Fibroblast of pulmonary artery (primary cell): ENCODE measurements around the gene CCDC89.
A peak's percentile ranks its signal among the peaks of the same experiment; 100 is the strongest.

Experiments used
- DNase-seq: peaks from one replicate; pipeline ENCODE4 v3.0.0-alpha.2; 2010; ENCODE audit warnings: low read depth
- H3K4me3 ChIP-seq: replicated peaks from 2 replicates; pipeline ENCODE4 v1.5.1; 2011; ENCODE audit warnings: low read depth, mild to moderate bottlenecking, control low read depth, low read length, moderate library complexity
- TF ChIP-seq, protein P1 (sequence below): IDR thresholded peaks from 2 replicates; pipeline ENCODE4 v1.5.1; 2011; ENCODE audit warnings: mild to moderate bottlenecking, control low read depth, low read length, inconsistent platforms; ENCODE audit errors: missing control alignments

Gene CCDC89

DNA sequence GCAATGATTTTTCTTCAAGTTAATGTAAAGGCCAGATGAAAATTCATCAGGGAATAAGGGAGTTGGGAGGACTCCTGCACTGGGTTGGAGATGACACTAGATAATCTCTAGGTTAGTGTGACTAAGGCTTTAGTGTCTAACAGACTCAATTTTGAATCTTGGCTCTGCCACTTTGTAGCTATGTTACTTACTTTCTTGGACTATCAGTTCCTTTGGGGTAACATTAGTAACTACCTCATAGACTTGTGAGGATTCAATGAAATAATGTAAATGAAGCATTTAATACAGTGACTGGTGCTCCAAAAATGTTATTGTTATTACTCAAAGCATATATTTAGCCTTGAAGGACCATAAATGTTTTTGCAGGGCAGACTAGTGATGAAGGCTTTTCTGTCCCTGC is 9.6 kb upstream of the CCDC89 start:
- TF ChIP-seq, protein P1, sequence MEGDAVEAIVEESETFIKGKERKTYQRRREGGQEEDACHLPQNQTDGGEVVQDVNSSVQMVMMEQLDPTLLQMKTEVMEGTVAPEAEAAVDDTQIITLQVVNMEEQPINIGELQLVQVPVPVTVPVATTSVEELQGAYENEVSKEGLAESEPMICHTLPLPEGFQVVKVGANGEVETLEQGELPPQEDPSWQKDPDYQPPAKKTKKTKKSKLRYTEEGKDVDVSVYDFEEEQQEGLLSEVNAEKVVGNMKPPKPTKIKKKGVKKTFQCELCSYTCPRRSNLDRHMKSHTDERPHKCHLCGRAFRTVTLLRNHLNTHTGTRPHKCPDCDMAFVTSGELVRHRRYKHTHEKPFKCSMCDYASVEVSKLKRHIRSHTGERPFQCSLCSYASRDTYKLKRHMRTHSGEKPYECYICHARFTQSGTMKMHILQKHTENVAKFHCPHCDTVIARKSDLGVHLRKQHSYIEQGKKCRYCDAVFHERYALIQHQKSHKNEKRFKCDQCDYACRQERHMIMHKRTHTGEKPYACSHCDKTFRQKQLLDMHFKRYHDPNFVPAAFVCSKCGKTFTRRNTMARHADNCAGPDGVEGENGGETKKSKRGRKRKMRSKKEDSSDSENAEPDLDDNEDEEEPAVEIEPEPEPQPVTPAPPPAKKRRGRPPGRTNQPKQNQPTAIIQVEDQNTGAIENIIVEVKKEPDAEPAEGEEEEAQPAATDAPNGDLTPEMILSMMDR, result no peak
- DNase-seq, result no peak
- H3K4me3 ChIP-seq, result no peak overlapping the region

DNA sequence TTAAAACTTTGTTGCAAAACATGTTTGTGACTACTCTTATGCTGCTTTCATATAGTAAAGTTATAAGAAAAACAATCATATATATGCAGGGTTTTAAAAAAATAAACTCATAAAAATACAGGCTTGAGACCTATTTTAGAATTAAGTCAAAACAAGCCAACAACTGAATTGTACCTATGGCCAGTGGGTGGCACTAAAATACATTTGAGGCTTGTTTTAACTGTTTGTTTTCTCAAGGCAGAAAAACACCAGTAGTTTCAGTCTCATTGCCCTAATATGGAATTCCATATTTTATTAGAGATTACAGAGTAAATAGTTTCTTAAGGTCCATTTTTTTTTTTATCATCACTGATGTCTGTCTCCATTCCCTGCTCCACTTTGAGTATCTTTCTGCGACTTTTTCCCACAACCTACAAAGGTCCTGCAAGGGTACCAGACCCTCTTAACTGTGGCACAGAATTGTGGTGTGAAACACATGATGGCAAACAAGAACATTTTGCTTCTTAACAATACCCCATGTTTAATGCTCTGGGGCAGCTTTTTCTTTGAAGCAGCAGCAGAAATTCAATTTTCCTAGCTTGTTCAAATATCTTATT is 8.5 kb upstream of the CCDC89 start:
- no peak overlapping the region for H3K4me3 ChIP-seq
- DNase-seq, result peak; percentile 73
- TF ChIP-seq, protein P1, result peak; percentile 62

DNA sequence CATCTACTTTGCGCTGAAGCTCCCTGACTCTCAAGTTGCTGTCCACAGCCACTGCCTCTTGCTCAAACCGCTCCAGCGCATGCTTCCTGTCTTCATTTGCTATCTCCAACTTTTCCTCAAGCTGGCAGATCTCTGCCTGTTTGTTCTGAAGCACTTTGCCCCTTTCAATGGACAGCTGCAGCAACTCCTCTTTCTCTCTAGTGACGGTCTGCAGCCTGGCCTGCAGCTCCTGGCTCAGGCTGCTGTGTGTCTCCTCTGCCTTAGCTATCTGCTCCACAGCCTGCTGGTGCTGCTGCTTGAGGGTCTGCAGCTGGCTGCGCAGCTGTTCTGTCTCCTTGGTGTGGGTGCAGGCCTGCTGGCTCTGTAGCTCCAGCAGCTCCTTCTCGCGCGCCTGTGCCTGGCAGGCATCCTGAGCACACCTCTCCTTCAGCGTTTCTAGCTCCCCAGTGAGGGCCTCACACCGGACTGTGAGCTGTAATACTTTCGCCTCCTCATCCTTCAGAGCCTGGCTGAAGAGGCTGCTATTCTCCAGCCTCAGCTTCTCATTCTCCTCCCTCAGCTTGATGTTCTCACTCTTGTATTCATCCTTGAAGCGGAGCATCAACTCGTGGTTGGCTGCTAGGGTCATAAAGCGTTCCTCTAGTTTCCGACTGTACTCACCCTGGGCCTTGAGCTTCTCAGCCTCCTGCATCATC is 723 bp downstream of the CCDC89 start:
- peak overlapping the region; percentile 53 for H3K4me3 ChIP-seq
- peak; percentile 65 for DNase-seq
- TF ChIP-seq, protein P1, result no peak

DNA sequence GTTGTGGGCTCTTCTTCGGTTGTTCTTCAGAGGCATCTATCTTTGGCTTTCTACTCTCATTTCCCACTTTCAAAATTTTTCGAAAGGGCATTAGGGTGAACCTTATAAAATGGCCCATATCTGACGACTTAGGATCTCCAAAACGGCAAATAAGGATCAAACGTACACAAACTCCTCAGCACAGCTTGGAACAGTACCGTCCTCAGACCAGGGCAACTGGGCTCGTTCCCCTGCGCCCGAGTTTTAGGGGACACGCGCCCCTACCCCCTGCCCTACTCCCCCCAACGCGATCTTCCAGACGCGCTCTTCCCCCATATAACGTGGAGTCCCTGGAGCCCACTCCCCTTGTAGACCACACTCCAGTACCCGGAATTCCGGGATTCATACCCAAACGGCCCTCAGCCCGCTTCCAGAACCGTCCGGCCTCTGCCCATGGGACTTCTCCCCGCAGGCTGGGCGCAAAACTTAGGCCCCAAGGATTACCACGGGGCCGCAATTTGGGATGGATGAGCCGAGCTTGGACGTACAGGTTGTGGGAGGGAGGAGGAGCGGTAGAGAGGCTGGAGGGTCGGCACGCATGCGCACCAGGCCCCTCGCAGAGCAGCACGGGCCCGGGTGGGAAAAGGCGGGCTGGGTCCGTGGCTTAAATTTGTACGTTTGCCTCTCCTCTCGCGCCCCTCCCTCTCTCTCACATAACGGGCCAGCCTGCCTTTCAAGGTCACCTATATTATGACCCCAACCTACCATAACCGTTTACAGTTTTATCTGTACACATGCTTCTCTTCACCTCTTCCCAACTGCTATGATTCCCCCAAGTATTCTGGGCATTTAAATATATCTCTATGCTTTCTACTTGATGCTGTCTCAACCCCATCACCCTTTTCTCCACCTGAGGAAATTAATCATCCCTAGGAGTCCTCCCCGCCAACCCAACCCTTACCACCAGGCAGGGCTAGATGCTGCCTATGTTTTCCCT is 3.4 kb downstream of the CCDC89 start:
- peak overlapping the region; percentile 62 for H3K4me3 ChIP-seq
- DNase-seq, result peak; percentile 52
- TF ChIP-seq, protein P1, result no peak

DNA sequence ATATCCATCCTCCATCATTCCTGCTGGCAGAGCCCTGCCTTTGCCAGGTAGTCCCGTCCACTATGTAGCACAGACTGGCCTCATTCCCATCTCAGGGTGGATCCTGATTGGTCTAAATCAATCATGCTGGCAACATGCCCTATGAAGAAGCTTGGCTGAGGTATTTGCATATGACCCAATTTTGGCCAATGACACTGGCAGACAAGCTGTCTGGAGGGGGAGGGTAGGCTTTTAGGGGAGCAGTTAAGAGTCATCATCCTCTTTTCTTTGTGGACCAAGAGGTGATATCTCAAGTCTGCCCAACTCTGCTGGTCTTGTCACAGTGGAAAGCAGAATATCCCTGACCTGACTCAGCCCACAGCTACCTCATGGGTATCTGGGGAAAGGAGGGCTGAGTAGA is 5.1 kb downstream of the CCDC89 start:
- no peak overlapping the region for H3K4me3 ChIP-seq
- DNase-seq, result no peak
- TF ChIP-seq, protein P1, result no peak

DNA sequence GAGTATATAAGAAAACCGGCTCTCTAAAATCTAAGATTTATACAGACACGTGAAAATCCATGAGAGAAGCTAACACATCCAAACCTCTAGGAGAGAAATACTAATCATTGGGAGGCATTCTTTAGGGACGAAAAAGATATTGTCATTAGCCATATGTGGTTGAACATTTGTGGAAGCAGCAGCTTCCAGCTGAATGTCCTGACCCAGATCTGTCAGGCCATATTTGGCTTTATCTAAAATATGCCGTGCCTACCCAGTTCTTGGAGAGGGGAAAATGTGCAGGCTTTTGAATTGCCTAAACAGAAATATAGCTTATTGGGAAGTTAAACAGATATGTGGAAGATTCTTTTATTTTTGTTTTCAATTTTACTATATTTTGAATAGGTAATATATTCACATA is 6.4 kb downstream of the CCDC89 start:
- TF ChIP-seq, protein P1, result no peak
- H3K4me3 ChIP-seq, result no peak overlapping the region
- DNase-seq, result no peak
